GM12873 (cell line): ENCODE results near the gene CHSY1.

Source experiments
- CTCF ChIP-seq: IDR thresholded peaks from 2 replicates; pipeline ENCODE4 v1.5.1; 2012; ENCODE audit warnings: low read depth, mild to moderate bottlenecking, moderate library complexity, low read length, control low read depth; ENCODE audit not compliant: insufficient read depth; ENCODE audit errors: missing control alignments

The CHSY1 gene

GRCh38 chr15:101206176-101206591 lies 45.7 kb downstream of the CHSY1 start:
- no peak for TF ChIP-seq CTCF

- TF ChIP-seq CTCF = no peak
Measured at GRCh38 chr15:101204739-101205535, 46.9 kb downstream of the CHSY1 start.

GRCh38 chr15:101203607-101204189 lies 48.1 kb downstream of the CHSY1 start:
- TF ChIP-seq CTCF = no peak

GRCh38 chr15:101203029-101203573 lies 48.7 kb downstream of the CHSY1 start:
- TF ChIP-seq CTCF = no peak

- TF ChIP-seq CTCF = no peak
Measured at GRCh38 chr15:101201411-101202174, 50.3 kb downstream of the CHSY1 start.

GRCh38 chr15:101200181-101200580 lies 51.7 kb downstream of the CHSY1 start:
- no peak for TF ChIP-seq CTCF

GRCh38 chr15:101198800-101199199 lies 53.0 kb downstream of the CHSY1 start:
- no peak for TF ChIP-seq CTCF
